H1 (cell line): ENCODE data around the gene NLN. TPM values are rescaled to one million over a fixed set of nuclear protein-coding genes. Genes with fewer than 3 reads are reported as not detected.

ENCODE experiments used
- polyA plus RNA-seq, 7 experiments: library from polyadenylated mRNA; depleted of rRNA in 3 of 7; stranded (reverse) in 5 of 7; unstranded in 2 of 7; fragments of >200 nt in 5 of 7; fragments of 200-250 nt in 2 of 7; gene quantifications; 1 replicate in 5 of 7; 2 replicates in 1 of 7; 4 replicates in 1 of 7; pipeline versions ENCODE4 v1.2.1 to v1.2.3, GENCODE V29; 2011 to 2013; ENCODE audit warnings: missing spikeins in 2 of 7, mixed read lengths in 2 of 7
- total RNA-seq: library from RNA; stranded (reverse); fragmentation: NEBNext Ultra II Directional; extraction: Animal tissue kit (Norgen Biotek cat#: 25700); gene quantifications from 2 replicates; pipeline ENCODE4 v1.2.1, GENCODE V29; 2021
- TF ChIP-seq, protein P1 (sequence below): fragments of 300-600 bp; sonication (generic); IDR thresholded peaks from 2 replicates; pipeline ENCODE4 v1.7.1; 2012; ENCODE audit warnings: low read length, moderate library complexity, mild to moderate bottlenecking, inconsistent platforms; ENCODE audit not compliant: insufficient replicate concordance

NLN gene
- total and polyA plus RNA-seq, 2 of the 8 experiments (the other 6 are each of a cell fraction or from before 2014, with no cell fraction given), result 46.7 to 192 TPM

DNA sequence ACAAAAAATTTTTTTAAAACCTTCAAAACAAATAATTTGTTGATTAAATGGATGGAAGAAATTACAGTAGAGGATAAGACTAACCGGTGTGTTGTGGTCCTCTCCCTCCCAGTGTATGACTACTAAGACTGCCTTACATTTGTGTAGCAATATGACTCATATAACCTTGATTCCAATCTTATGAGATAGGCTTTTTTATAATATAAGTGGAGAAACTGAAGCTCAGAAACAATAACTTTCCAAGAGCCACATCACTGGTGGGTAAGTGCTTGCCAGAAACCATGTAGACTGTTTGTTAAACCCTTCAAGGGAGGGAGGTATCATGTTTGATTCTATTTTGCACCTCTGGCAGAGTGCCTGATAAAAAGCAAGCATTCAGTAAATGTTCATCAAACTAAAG lies 47.5 kb downstream of the NLN start (continued):
- TF ChIP-seq, protein P1, sequence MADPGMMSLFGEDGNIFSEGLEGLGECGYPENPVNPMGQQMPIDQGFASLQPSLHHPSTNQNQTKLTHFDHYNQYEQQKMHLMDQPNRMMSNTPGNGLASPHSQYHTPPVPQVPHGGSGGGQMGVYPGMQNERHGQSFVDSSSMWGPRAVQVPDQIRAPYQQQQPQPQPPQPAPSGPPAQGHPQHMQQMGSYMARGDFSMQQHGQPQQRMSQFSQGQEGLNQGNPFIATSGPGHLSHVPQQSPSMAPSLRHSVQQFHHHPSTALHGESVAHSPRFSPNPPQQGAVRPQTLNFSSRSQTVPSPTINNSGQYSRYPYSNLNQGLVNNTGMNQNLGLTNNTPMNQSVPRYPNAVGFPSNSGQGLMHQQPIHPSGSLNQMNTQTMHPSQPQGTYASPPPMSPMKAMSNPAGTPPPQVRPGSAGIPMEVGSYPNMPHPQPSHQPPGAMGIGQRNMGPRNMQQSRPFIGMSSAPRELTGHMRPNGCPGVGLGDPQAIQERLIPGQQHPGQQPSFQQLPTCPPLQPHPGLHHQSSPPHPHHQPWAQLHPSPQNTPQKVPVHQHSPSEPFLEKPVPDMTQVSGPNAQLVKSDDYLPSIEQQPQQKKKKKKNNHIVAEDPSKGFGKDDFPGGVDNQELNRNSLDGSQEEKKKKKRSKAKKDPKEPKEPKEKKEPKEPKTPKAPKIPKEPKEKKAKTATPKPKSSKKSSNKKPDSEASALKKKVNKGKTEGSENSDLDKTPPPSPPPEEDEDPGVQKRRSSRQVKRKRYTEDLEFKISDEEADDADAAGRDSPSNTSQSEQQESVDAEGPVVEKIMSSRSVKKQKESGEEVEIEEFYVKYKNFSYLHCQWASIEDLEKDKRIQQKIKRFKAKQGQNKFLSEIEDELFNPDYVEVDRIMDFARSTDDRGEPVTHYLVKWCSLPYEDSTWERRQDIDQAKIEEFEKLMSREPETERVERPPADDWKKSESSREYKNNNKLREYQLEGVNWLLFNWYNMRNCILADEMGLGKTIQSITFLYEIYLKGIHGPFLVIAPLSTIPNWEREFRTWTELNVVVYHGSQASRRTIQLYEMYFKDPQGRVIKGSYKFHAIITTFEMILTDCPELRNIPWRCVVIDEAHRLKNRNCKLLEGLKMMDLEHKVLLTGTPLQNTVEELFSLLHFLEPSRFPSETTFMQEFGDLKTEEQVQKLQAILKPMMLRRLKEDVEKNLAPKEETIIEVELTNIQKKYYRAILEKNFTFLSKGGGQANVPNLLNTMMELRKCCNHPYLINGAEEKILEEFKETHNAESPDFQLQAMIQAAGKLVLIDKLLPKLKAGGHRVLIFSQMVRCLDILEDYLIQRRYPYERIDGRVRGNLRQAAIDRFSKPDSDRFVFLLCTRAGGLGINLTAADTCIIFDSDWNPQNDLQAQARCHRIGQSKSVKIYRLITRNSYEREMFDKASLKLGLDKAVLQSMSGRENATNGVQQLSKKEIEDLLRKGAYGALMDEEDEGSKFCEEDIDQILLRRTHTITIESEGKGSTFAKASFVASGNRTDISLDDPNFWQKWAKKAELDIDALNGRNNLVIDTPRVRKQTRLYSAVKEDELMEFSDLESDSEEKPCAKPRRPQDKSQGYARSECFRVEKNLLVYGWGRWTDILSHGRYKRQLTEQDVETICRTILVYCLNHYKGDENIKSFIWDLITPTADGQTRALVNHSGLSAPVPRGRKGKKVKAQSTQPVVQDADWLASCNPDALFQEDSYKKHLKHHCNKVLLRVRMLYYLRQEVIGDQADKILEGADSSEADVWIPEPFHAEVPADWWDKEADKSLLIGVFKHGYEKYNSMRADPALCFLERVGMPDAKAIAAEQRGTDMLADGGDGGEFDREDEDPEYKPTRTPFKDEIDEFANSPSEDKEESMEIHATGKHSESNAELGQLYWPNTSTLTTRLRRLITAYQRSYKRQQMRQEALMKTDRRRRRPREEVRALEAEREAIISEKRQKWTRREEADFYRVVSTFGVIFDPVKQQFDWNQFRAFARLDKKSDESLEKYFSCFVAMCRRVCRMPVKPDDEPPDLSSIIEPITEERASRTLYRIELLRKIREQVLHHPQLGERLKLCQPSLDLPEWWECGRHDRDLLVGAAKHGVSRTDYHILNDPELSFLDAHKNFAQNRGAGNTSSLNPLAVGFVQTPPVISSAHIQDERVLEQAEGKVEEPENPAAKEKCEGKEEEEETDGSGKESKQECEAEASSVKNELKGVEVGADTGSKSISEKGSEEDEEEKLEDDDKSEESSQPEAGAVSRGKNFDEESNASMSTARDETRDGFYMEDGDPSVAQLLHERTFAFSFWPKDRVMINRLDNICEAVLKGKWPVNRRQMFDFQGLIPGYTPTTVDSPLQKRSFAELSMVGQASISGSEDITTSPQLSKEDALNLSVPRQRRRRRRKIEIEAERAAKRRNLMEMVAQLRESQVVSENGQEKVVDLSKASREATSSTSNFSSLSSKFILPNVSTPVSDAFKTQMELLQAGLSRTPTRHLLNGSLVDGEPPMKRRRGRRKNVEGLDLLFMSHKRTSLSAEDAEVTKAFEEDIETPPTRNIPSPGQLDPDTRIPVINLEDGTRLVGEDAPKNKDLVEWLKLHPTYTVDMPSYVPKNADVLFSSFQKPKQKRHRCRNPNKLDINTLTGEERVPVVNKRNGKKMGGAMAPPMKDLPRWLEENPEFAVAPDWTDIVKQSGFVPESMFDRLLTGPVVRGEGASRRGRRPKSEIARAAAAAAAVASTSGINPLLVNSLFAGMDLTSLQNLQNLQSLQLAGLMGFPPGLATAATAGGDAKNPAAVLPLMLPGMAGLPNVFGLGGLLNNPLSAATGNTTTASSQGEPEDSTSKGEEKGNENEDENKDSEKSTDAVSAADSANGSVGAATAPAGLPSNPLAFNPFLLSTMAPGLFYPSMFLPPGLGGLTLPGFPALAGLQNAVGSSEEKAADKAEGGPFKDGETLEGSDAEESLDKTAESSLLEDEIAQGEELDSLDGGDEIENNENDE, result no peak
- TF ChIP-seq, all 59 proteins: peak for 0
